GM21360 (cell line): ENCODE measurements around the gene KRT83.

Experiments used
- ATAC-seq: cut with Tn5 transposase; IDR thresholded peaks from one replicate; pipeline ENCODE4 v1.9.1; 2021; ENCODE audit warnings: mild to moderate bottlenecking, moderate library complexity; ENCODE audit not compliant: unreplicated experiment

KRT83 gene

DNA sequence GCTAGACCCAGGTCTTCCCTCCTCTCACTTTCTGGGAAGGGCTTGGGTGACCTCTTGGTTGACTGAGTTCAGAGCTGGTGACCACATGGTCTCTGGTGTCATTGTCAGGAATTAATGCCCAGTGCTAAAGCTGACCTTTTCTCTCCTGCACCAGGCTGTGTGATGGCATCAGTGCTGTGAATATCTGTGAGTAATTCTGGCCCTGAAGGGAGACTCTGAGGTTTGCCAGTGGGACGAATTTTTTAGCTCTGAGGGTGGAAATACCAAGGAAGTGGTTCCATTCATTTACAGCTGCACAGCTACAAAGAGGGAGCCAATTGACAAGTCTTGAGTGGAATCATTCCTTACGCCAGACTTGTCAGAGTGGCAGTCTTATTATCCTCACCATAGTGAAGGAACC lies 53.0 kb downstream of the KRT83 start:
- no peak for ATAC-seq

GRCh38 chr12:52267699-52268098 lies 53.5 kb downstream of the KRT83 start:
- ATAC-seq, result no peak

DNA sequence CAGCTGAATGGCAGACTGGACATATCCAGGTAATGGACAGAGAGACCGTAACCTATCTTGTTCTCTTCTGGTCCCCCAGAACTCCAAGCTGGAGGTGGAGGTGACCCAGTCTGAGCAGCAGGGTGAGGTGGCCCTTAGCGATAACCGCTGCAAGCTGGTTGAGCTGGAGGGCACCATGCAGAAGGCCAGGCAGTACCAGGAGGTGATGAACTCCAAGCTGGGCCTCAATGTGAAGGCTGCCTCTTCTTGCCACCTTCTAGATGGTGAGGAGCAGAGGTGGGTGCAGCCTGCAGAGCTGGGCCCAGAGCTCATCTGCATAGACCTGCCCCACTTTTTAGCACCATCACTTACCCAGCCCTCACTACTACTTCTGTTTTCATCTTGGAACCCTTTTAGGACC lies 53.9 kb downstream of the KRT83 start:
- ATAC-seq, result no peak

GRCh38 chr12:52266514-52266913 lies 54.7 kb downstream of the KRT83 start:
- ATAC-seq, result no peak

GRCh38 chr12:52264435-52264825 lies 56.8 kb downstream of the KRT83 start:
- ATAC-seq, result no peak
